HepG2 (cell line): ENCODE measurements around the gene CAMK1D. TPM values are rescaled to one million over a fixed set of nuclear protein-coding genes. Genes with fewer than 3 reads are reported as not detected.

Experiments used
- CREB3 ChIP-seq: sonication (generic); formaldehyde crosslinking; IDR thresholded peaks from 2 replicates; pipeline ENCODE4 v1.5.0; 2020; ENCODE audit warnings: missing genetic modification reagents
- HCFC1 ChIP-seq: fragments of 150-350 bp; IDR thresholded peaks from 2 replicates; pipeline ENCODE4 v1.6.1; 2014; ENCODE audit warnings: low read depth, low read length
- MAFG ChIP-seq: sonication (generic); formaldehyde crosslinking; IDR thresholded peaks from 2 replicates; pipeline ENCODE4 v1.5.1; 2020; ENCODE audit warnings: mild to moderate bottlenecking, missing genetic modification reagents
- MXD4 ChIP-seq: IDR thresholded peaks from 2 replicates; pipeline ENCODE4 v1.6.1; 2016; ENCODE audit warnings: mild to moderate bottlenecking, missing biosample characterization, missing genetic modification reagents
- PATZ1 ChIP-seq: sonication (generic); formaldehyde crosslinking; IDR thresholded peaks from 2 replicates; pipeline ENCODE4 v1.4.0; 2020; ENCODE audit warnings: missing genetic modification reagents
- TFAP4 ChIP-seq: sonication (generic); IDR thresholded peaks from 2 replicates; pipeline ENCODE4 v1.6.1; 2016; ENCODE audit warnings: low read depth, borderline replicate concordance
- ZBTB10 ChIP-seq: sonication (generic); formaldehyde crosslinking; IDR thresholded peaks from 2 replicates; pipeline ENCODE4 v1.4.0; 2020; ENCODE audit warnings: missing genetic modification reagents, borderline replicate concordance
- ZEB1 ChIP-seq: IDR thresholded peaks from 2 replicates; pipeline ENCODE4 v1.6.1; 2012; ENCODE audit warnings: mild to moderate bottlenecking, low read depth, inconsistent platforms; ENCODE audit not compliant: insufficient replicate concordance
- polyA plus RNA-seq, 8 experiments: library from polyadenylated mRNA; depleted of rRNA in 3 of 8; stranded (reverse) in 7 of 8; unstranded in 1 of 8; fragments of >200 nt; fragmentation: Illumina TruSeq in 4 of 8; extraction: Trizol in 4 of 8; gene quantifications; 2 replicates each; pipeline versions ENCODE4 v1.2.1 to v1.2.3, GENCODE V29; 2011 to 2016; ENCODE audit warnings: low read depth in 4 of 8, missing spikeins in 1 of 8, mixed read lengths in 1 of 8; ENCODE audit not compliant: insufficient read depth in 1 of 8
- total RNA-seq, 5 experiments: library from RNA; depleted of rRNA; stranded (reverse); fragments of >200 nt; fragmentation: Illumina TruSeq; extraction: Trizol; gene quantifications; 2 replicates each; pipeline ENCODE4 v1.2.3, GENCODE V29; 2016; ENCODE audit warnings: low read depth in 1 of 5
- TF ChIP-seq, protein P1 (sequence below): fragments of 450-650 bp; IDR thresholded peaks from 2 replicates; pipeline ENCODE4 v1.6.1; 2016
- TF ChIP-seq, protein P2 (sequence below): sonication (generic); formaldehyde crosslinking; IDR thresholded peaks from one replicate; pipeline ENCODE4 v1.5.1; 2020; ENCODE audit warnings: mild to moderate bottlenecking, missing genetic modification reagents; ENCODE audit errors: not compliant biosample characterization

The CAMK1D gene
- total and polyA plus RNA-seq, 2 of the 13 experiments (the other 11 are each of a cell fraction or from before 2014, with no cell fraction given) = under 0.01 TPM; not detected in 1

GRCh38 chr10:12605580-12606405 lies 256.4 kb downstream of the CAMK1D start (continued):
- TF ChIP-seq, protein P1, sequence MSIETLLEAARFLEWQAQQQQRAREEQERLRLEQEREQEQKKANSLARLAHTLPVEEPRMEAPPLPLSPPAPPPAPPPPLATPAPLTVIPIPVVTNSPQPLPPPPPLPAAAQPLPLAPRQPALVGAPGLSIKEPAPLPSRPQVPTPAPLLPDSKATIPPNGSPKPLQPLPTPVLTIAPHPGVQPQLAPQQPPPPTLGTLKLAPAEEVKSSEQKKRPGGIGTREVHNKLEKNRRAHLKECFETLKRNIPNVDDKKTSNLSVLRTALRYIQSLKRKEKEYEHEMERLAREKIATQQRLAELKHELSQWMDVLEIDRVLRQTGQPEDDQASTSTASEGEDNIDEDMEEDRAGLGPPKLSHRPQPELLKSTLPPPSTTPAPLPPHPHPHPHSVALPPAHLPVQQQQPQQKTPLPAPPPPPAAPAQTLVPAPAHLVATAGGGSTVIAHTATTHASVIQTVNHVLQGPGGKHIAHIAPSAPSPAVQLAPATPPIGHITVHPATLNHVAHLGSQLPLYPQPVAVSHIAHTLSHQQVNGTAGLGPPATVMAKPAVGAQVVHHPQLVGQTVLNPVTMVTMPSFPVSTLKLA = no peak
- TF ChIP-seq TFAP4 (peak; percentile 69; the same call in 1 of the 2 replicates), MAFG (CRISPR knock-in tag) (no peak), HCFC1 (no peak), ZEB1 (no peak), CREB3 (CRISPR knock-in tag) (no peak), PATZ1 (peak; percentile 53; the same call in 1 of the 2 replicates), MXD4 (CRISPR knock-in tag) (no peak), ZBTB10 (CRISPR knock-in tag) (no peak)
- TF ChIP-seq, protein P2, sequence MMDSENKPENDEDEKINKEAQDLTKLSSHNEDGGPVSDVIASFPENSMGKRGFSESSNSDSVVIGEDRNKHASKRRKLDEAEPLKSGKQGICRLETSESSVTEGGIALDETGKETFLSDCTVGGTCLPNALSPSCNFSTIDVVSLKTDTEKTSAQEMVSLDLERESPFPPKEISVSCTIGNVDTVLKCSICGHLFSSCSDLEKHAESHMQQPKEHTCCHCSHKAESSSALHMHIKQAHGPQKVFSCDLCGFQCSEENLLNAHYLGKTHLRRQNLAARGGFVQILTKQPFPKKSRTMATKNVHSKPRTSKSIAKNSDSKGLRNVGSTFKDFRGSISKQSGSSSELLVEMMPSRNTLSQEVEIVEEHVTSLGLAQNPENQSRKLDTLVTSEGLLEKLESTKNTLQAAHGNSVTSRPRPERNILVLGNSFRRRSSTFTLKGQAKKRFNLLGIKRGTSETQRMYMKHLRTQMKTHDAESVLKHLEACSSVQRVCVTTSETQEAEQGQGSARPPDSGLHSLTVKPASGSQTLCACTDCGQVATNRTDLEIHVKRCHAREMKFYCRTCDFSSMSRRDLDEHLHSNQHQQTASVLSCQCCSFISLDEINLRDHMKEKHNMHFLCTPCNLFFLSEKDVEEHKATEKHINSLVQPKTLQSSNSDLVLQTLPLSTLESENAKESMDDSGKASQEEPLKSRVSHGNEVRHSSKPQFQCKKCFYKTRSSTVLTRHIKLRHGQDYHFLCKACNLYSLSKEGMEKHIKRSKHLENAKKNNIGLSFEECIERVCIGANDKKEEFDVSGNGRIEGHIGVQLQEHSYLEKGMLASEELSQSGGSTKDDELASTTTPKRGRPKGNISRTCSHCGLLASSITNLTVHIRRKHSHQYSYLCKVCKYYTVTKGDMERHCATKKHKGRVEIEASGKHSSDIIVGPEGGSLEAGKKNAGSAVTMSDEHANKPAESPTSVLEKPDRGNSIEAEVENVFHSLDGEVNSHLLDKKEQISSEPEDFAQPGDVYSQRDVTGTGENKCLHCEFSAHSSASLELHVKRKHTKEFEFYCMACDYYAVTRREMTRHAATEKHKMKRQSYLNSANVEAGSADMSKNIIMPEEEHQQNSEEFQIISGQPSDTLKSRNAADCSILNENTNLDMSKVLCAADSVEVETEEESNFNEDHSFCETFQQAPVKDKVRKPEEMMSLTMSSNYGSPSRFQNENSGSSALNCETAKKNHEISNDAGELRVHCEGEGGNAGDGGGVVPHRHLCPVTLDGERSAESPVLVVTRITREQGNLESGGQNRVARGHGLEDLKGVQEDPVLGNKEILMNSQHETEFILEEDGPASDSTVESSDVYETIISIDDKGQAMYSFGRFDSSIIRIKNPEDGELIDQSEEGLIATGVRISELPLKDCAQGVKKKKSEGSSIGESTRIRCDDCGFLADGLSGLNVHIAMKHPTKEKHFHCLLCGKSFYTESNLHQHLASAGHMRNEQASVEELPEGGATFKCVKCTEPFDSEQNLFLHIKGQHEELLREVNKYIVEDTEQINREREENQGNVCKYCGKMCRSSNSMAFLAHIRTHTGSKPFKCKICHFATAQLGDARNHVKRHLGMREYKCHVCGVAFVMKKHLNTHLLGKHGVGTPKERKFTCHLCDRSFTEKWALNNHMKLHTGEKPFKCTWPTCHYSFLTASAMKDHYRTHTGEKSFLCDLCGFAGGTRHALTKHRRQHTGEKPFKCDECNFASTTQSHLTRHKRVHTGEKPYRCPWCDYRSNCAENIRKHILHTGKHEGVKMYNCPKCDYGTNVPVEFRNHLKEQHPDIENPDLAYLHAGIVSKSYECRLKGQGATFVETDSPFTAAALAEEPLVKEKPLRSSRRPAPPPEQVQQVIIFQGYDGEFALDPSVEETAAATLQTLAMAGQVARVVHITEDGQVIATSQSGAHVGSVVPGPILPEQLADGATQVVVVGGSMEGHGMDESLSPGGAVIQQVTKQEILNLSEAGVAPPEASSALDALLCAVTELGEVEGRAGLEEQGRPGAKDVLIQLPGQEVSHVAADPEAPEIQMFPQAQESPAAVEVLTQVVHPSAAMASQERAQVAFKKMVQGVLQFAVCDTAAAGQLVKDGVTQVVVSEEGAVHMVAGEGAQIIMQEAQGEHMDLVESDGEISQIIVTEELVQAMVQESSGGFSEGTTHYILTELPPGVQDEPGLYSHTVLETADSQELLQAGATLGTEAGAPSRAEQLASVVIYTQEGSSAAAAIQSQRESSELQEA (CRISPR knock-in tag) = no peak
